Dendritic cell treated with granulocyte-macrophage colony-stimulating factor and Interleukin-4, amounts not matched to agents 40 ng/mL and 50 ng/mL, for 4 days (primary cell): ENCODE data around the gene IGSF5.
"Not testable (repeated sequence)": the region's sequence is repeated elsewhere in the genome, so short reads cannot be mapped to it uniquely, and the experiment has no call there.

Experiments used
- H3K27ac Mint-ChIP-seq: one replicate; pipeline ENCODE4 v1.8.0; 2022; ENCODE audit warnings: mild to moderate bottlenecking, mixed read lengths
- H3K27me3 Mint-ChIP-seq: one replicate; pipeline ENCODE4 v1.8.0; 2022; ENCODE audit warnings: mild to moderate bottlenecking, mixed read lengths
- H3K36me3 Mint-ChIP-seq: one replicate; pipeline ENCODE4 v1.8.0; 2022; ENCODE audit warnings: low read depth, mixed read lengths
- H3K4me1 Mint-ChIP-seq: one replicate; pipeline ENCODE4 v1.8.0; 2022; ENCODE audit warnings: low read depth, mixed read lengths
- H3K4me3 Mint-ChIP-seq: one replicate; pipeline ENCODE4 v1.8.0; 2022; ENCODE audit warnings: mild to moderate bottlenecking, moderate library complexity, mixed read lengths
- H3K9me3 Mint-ChIP-seq: one replicate; pipeline ENCODE4 v1.8.0; 2022; ENCODE audit warnings: mixed read lengths
- intact Hi-C: fragments of 100-400 bp; cut with micrococcal nuclease; formaldehyde crosslinking; loops from one replicate; pipeline ENCODE4 v1.15.0; 2022

The IGSF5 gene

GRCh38 chr21:39724944-39725343 lies 20.0 kb upstream of the IGSF5 start:
- no peak overlapping the region for H3K27ac Mint-ChIP-seq
- H3K36me3 Mint-ChIP-seq: no peaks in the 10 kb centered on the region
- H3K4me1 Mint-ChIP-seq: no peaks in the 10 kb centered on the region
- no peaks in the 10 kb centered on the region for H3K27me3 Mint-ChIP-seq
- H3K9me3 Mint-ChIP-seq: no peaks in the 10 kb centered on the region
- intact Hi-C loops: no loop called here
- H3K4me3 Mint-ChIP-seq: no peak overlapping the region

DNA sequence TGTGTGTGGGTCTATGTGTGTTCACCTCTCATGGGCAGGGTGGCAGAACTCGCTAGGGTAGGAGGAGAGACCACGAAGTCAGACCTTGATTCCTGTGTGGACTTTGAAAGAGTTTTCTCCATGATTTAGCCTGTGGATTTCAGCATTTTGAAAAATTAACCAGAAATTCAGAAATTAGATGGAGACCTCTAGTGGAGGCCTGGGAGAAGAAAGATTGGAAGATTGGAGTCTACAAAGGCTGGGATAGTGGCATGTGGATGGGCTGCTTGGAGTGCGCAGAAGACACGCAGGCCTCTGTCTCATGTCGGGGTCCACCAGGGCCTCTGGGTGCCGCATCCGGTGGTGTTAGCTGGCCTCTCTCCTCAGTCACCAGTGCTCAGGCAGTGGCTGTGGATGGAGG lies 18.9 kb upstream of the IGSF5 start:
- Mint-ChIP-seq H3K36me3 (no peaks in the 10 kb centered on the region), H3K27me3 (no peaks in the 10 kb centered on the region), H3K9me3 (no peaks in the 10 kb centered on the region), H3K4me1 (no peaks in the 10 kb centered on the region), H3K27ac (no peak overlapping the region), H3K4me3 (no peak overlapping the region)
- intact Hi-C loops: no loop called here

- Mint-ChIP-seq H3K27ac (no peak overlapping the region), H3K9me3 (no peaks in the 10 kb centered on the region), H3K27me3 (no peaks in the 10 kb centered on the region), H3K4me1 (no peaks in the 10 kb centered on the region), H3K36me3 (no peaks in the 10 kb centered on the region), H3K4me3 (no peak overlapping the region)
- intact Hi-C loops: no loop called here
These were observed 17.4 kb upstream of the IGSF5 start for GRCh38 chr21:39727401-39728120.

DNA sequence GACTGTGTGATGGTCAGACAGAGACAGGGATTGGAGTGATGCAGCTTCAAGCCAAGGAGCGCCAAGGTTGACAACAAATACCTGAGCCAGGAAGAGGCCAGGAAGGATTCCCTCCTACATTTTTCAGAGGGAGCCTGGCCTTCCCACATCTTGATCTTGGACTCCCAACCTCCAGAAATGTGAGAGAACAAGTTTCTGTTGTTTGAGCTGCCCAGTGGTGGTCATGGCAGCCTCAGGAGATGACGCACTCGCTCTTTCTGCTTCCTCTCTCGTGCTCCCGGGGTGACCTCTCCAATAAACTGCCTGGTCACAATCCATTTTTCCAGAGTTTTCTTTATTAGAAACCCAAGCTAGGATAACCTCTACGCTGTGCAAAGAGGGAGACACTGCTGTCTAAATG lies 16.6 kb upstream of the IGSF5 start:
- H3K4me1 Mint-ChIP-seq: no peaks in the 10 kb centered on the region
- intact Hi-C loops: no loop called here
- no peak overlapping the region for H3K4me3 Mint-ChIP-seq
- H3K36me3 Mint-ChIP-seq: no peaks in the 10 kb centered on the region
- no peak overlapping the region for H3K27ac Mint-ChIP-seq
- H3K9me3 Mint-ChIP-seq: no peaks in the 10 kb centered on the region
- H3K27me3 Mint-ChIP-seq: no peaks in the 10 kb centered on the region

DNA sequence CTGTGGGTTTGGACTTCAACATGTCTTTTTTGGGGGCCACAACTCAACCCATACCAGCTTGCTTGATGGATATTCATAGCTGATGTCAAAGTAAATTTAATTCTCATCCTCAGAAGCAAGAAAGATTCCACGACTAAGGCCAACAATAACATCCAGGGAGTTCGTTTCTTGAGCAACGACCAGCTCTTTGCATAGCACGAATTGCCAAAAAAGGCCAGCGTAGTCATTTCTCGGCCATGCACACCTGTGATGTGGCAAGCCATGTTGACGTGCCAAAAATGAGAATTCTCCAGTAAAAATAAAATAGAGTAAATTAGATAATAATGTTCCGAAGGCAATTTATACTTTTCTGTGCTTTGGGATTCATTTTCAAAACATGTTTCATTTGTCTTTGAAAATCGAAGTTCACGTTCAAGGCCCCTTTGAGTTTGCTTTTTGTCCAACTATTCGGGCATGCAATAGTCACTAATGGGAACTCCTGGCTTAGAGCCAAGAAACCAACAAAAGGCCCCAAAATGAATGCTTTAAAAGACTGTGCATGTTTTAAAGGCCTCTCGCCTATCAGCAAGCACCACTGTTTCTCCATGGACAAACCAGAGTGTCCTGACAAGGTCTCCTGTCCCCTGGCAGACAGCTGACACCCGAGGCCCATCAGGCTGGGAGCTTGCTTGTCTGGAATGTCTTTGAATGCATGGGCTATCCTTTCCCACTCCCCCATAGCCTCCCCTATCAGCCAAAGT lies 14.4 kb upstream of the IGSF5 start:
- no peaks in the 10 kb centered on the region for H3K27me3 Mint-ChIP-seq
- no peaks in the 10 kb centered on the region for H3K36me3 Mint-ChIP-seq
- intact Hi-C loops: no loop called here
- H3K27ac Mint-ChIP-seq: no peak overlapping the region
- no peak overlapping the region for H3K4me3 Mint-ChIP-seq
- no peaks in the 10 kb centered on the region for H3K4me1 Mint-ChIP-seq
- no peaks in the 10 kb centered on the region for H3K9me3 Mint-ChIP-seq

GRCh38 chr21:39736716-39737115 lies 8.3 kb upstream of the IGSF5 start:
- H3K27me3 Mint-ChIP-seq: no peaks in the 10 kb centered on the region
- H3K36me3 Mint-ChIP-seq: no peaks in the 10 kb centered on the region
- intact Hi-C loops: no loop called here
- no peaks in the 10 kb centered on the region for H3K9me3 Mint-ChIP-seq
- H3K27ac Mint-ChIP-seq: no peak overlapping the region
- no peak overlapping the region for H3K4me3 Mint-ChIP-seq
- H3K4me1 Mint-ChIP-seq: no peaks in the 10 kb centered on the region

DNA sequence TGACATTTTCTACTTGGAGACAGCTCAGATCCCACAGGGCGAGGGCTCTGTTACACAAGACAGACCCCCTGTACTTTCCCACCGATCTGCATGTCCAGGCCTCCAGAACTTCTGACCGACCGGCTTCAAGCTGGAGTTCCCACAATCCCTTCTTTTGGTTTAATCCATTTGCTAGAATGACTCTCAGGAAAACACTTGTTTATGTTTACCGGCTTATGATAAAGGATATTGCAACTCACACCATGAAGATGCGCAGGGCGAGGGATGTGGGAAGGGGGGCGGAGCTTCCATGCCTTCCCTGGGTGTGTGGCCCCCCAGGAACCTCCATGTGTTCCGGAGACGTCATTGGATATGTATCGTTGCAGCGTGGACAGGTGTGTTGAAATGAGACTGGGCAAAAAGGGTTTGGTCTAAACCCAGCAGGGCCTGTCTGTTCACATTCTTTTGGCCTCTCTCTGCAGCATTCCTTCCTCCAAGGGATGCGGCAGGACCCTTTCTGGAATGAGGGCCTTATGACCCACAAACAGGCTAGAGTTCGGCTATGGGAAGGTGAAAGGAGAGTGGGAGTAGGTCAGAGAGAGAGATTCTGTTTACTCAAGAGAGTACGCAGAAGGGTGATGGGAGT lies 7.5 kb upstream of the IGSF5 start:
- Mint-ChIP-seq H3K9me3 (no peaks in the 10 kb centered on the region), H3K36me3 (no peaks in the 10 kb centered on the region), H3K27me3 (no peaks in the 10 kb centered on the region), H3K27ac (no peak overlapping the region), H3K4me3 (no peak overlapping the region), H3K4me1 (no peaks in the 10 kb centered on the region)
- intact Hi-C loops: no loop called here

DNA sequence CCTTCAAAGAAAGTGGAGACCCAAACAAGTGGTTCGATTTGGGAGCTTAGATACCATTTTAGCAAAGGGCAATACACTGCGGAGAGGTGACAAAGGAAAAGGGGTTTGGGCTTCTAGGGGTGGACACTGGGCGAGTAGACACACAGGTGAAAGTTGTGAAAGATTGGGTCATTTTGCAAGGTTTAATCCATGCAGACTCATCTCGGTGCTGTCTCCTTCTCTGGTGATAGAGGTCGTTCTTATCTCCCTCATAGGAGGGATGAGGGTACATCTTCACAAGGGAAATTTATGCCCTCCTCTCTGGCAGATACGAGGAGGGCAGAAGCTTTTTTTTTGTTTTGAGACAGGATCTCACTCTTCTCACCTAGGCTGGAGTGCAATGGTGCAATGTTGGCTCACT lies 6.4 kb upstream of the IGSF5 start:
- no peaks in the 10 kb centered on the region for H3K27me3 Mint-ChIP-seq
- H3K27ac Mint-ChIP-seq: no peak overlapping the region
- no peak overlapping the region for H3K4me3 Mint-ChIP-seq
- H3K9me3 Mint-ChIP-seq: no peaks in the 10 kb centered on the region
- no peaks in the 10 kb centered on the region for H3K36me3 Mint-ChIP-seq
- no peaks in the 10 kb centered on the region for H3K4me1 Mint-ChIP-seq
- intact Hi-C loops: no loop called here

- H3K4me1 Mint-ChIP-seq, intact Hi-C loops, H3K4me3 Mint-ChIP-seq, H3K27me3 Mint-ChIP-seq, H3K9me3 Mint-ChIP-seq, H3K27ac Mint-ChIP-seq, H3K36me3 Mint-ChIP-seq: not testable (repeated sequence)
These were observed 5.5 kb upstream of the IGSF5 start for GRCh38 chr21:39739531-39739930.

DNA sequence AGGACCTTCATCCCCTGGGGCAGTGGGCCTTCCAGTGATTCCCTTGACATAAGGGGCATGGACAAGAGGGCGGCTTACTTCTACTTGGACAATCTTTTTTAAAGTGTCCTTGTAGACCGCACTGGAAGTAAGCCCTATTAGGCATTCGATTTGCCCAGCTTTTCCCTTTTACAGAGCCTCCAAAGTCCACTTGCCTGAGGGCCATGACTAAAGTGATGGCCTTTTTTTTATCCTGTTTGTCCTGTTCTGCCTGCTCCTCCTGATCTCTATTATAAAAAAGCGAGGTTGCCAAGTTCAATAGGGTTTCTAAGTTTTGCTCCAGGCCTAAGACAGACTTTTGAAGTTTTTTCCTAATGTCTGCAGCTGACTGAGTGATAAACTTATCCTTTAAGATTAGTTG lies 2.4 kb upstream of the IGSF5 start:
- H3K4me3 Mint-ChIP-seq, H3K4me1 Mint-ChIP-seq, intact Hi-C loops, H3K27me3 Mint-ChIP-seq, H3K9me3 Mint-ChIP-seq, H3K36me3 Mint-ChIP-seq, H3K27ac Mint-ChIP-seq: not testable (repeated sequence)

- H3K27ac Mint-ChIP-seq, H3K27me3 Mint-ChIP-seq, intact Hi-C loops, H3K4me3 Mint-ChIP-seq, H3K4me1 Mint-ChIP-seq, H3K36me3 Mint-ChIP-seq, H3K9me3 Mint-ChIP-seq: not testable (repeated sequence)
These were observed 349 bp downstream of the IGSF5 start for GRCh38 chr21:39745332-39745731.

- Mint-ChIP-seq H3K27ac (no peak overlapping the region), H3K4me3 (no peak overlapping the region), H3K27me3 (peaks cover 4% of the 10 kb centered on the region), H3K9me3 (peaks cover 11% of the 10 kb centered on the region), H3K36me3 (no peaks in the 10 kb centered on the region), H3K4me1 (no peaks in the 10 kb centered on the region)
- intact Hi-C loops: no loop called here
These were observed 5.7 kb downstream of the IGSF5 start for GRCh38 chr21:39750670-39751069.

GRCh38 chr21:39754811-39755210 lies 9.8 kb downstream of the IGSF5 start:
- intact Hi-C loops: no loop called here
- H3K27ac Mint-ChIP-seq: no peak overlapping the region
- H3K36me3 Mint-ChIP-seq: no peaks in the 10 kb centered on the region
- H3K27me3 Mint-ChIP-seq: peaks cover 4% of the 10 kb centered on the region
- no peak overlapping the region for H3K4me3 Mint-ChIP-seq
- no peaks in the 10 kb centered on the region for H3K4me1 Mint-ChIP-seq
- peaks cover 17% of the 10 kb centered on the region for H3K9me3 Mint-ChIP-seq

GRCh38 chr21:39756285-39756684 lies 11.3 kb downstream of the IGSF5 start:
- Mint-ChIP-seq H3K4me1 (no peaks in the 10 kb centered on the region), H3K27ac (no peak overlapping the region), H3K4me3 (no peak overlapping the region), H3K27me3 (peaks cover 2% of the 10 kb centered on the region), H3K36me3 (no peaks in the 10 kb centered on the region), H3K9me3 (peaks cover 17% of the 10 kb centered on the region)
- intact Hi-C loops: no loop called here
